Airway epithelial cell (primary cell): Measurements from ENCODE around the gene OR5B2. TPM values are rescaled to one million over a fixed set of nuclear protein-coding genes. Genes with fewer than 3 reads are reported as not detected.

ENCODE experiments used
- total RNA-seq: library from RNA; depleted of rRNA; stranded (reverse); fragments of >200 nt; gene quantifications from 2 replicates; pipeline ENCODE4 v1.2.3, GENCODE V29; 2015

OR5B2 gene
- total RNA-seq: not detected in 2 replicates

DNA sequence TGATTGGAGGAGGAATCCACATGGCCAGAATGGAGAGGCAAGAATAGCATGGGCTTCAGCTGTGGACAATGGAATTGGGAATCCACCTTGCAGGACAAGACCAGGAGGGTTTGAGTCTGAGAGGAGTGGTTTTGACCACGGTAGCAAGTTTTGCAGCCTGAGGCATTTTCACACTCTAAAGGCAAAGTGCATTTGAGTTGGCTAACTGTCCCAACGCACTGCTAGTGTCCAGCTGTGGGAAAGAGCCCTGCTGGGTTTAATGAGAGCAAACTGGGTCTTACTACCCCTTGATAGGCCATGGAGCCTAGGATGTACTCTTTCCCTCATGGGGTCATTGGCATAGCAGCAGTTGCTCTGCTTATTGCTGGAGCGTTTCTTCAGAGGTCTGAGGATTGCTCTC, at the start of gene OR5B2:
TSS of gene OR5B2 (minus strand) at position 101 of the 400 bp plus-strand sequence. CDS start 4,860 bp downstream, outside the sequence.

DNA sequence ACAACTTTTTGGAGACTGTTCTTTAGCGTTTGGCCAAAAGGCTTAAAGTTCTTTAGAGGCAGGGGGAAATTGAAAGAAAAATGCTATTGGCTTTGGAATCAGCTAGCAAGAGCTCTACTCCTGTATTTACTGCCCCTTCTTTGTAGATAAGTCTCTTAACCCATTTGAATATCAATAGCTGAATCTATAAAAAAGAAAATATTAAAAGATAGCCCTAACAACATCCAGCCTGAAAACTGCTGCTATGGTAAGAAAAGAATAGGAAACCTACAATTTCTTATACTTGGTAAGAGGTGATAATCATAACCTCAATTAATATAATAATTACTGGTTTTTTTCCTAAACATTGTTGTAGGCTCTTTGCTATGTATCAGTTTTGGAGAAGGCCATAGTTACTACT, 14.2 kb upstream of the OR5B2 start, which contains the start of gene OR5B12:
TSS of gene OR5B12 (minus strand) at position 101 of the 400 bp plus-strand sequence. CDS start 2,085 bp downstream, outside the sequence.

DNA sequence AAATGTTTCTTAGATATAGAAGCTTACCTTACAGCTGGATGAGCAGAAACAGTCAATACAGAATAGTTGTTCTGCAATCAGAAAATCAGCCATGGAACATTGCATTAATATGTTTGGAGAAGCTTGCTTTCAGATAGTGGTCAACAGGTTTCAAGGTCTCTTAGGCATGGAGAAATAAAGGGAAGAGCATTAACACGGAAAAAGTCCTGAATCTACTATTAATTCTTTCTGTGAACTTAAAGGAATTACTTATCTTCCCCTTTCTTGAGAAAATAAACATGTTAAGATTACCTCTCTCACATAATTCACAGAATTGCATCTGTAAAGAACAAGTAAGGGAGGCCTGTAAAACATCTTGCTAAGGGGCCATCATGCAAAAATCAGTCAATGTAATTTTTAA, 21.1 kb downstream of the OR5B2 start, which contains the start of gene OR5B3:
TSS of gene OR5B3 (minus strand) at position 101 of the 400 bp plus-strand sequence. CDS start 3,465 bp downstream, outside the sequence.

Other genes starting within 250 kb of the OR5B2 start
- gene OR9Q2, start 239.1 kb downstream of the OR5B2 start, total RNA-seq: not detected in 2 replicates
- gene OR1S2, start 224.0 kb downstream of the OR5B2 start, total RNA-seq: not detected in 2 replicates
- gene OR1S1, start 215.4 kb downstream of the OR5B2 start, total RNA-seq: not detected in 2 replicates
- not detected in 2 replicates for gene OR10Q1, start 199.2 kb downstream of the OR5B2 start, total RNA-seq
- gene OR10W1, start 159.9 kb downstream of the OR5B2 start, total RNA-seq: not detected in 2 replicates
- not detected in 2 replicates for gene OR5B17, start 69.1 kb downstream of the OR5B2 start, total RNA-seq
- gene OR5B3, start 21.2 kb downstream of the OR5B2 start, total RNA-seq: not detected in 2 replicates
- not detected in 2 replicates for gene OR5B12, start 14.1 kb upstream of the OR5B2 start, total RNA-seq
- not detected in 2 replicates for gene OR5B21, start 80.0 kb upstream of the OR5B2 start, total RNA-seq
- 9.5 and 11.8 TPM in 2 replicates for gene LPXN, start 147.7 kb upstream of the OR5B2 start, total RNA-seq
- gene ZFP91, start 150.9 kb upstream of the OR5B2 start, total RNA-seq: 30.9 and 38.4 TPM in 2 replicates
- gene CNTF, start 194.5 kb upstream of the OR5B2 start, total RNA-seq: 0.23 and 0.92 TPM in 2 replicates